Neural progenitor cell (in vitro differentiated cells): ENCODE results near the gene NOC3L. TPM values are rescaled to one million over a fixed set of nuclear protein-coding genes. Genes with fewer than 3 reads are reported as not detected.

ENCODE experiments used
- DNase-seq: peaks from one replicate; pipeline ENCODE4 v3.0.0-alpha.2; 2016; ENCODE audit warnings: low spot score
- H2AFZ ChIP-seq: fragments of 200-600 bp; sonication (generic); replicated peaks from 2 replicates; pipeline ENCODE4 v1.6.1; 2016; ENCODE audit warnings: antibody characterized with exemption
- H3F3A ChIP-seq: fragments of 200-600 bp; sonication (generic); 2 replicates; pipeline ENCODE4 v1.6.1; 2016; ENCODE audit warnings: antibody characterized with exemption, low read depth
- H3K27ac ChIP-seq: fragments of 200-600 bp; sonication (generic); 2 replicates; pipeline ENCODE4 v1.5.1; 2016; ENCODE audit warnings: mild to moderate bottlenecking
- H3K27me3 ChIP-seq: fragments of 200-600 bp; sonication (generic); 2 replicates; pipeline ENCODE4 v1.6.1; 2016; ENCODE audit warnings: mild to moderate bottlenecking, moderate library complexity
- H3K36me3 ChIP-seq: fragments of 200-600 bp; sonication (generic); 2 replicates; pipeline ENCODE4 v1.5.1; 2016
- H3K4me1 ChIP-seq: fragments of 200-600 bp; sonication (generic); 2 replicates; pipeline ENCODE4 v1.6.1; 2016; ENCODE audit warnings: mixed run types
- H3K4me2 ChIP-seq: fragments of 200-600 bp; sonication (generic); 2 replicates; pipeline ENCODE4 v1.6.1; 2016
- H3K4me3 ChIP-seq: fragments of 200-600 bp; sonication (generic); 2 replicates; pipeline ENCODE4 v1.5.1; 2016
- H3K79me2 ChIP-seq: fragments of 200-600 bp; sonication (generic); 2 replicates; pipeline ENCODE4 v1.6.1; 2016; ENCODE audit warnings: low read depth
- H3K9ac ChIP-seq: fragments of 200-600 bp; sonication (generic); 2 replicates; pipeline ENCODE4 v1.6.1; 2016
- H3K9me3 ChIP-seq: fragments of 200-600 bp; sonication (generic); 2 replicates; pipeline ENCODE4 v1.5.1; 2016; ENCODE audit warnings: low read depth
- H4K20me1 ChIP-seq: fragments of 200-600 bp; sonication (generic); 2 replicates; pipeline ENCODE4 v1.6.1; 2016; ENCODE audit warnings: low read depth
- H3K27ac Mint-ChIP-seq: 3 replicates; pipeline ENCODE4 v1.8.0; 2021; ENCODE audit warnings: mixed read lengths
- H3K27me3 Mint-ChIP-seq: 2 replicates; pipeline ENCODE4 v1.8.0; 2022; ENCODE audit warnings: low read depth, mild to moderate bottlenecking, inconsistent platforms, moderate library complexity, mixed read lengths; ENCODE audit not compliant: insufficient read depth
- H3K36me3 Mint-ChIP-seq: 3 replicates; pipeline ENCODE4 v1.8.0; 2021; ENCODE audit warnings: mixed read lengths
- H3K4me1 Mint-ChIP-seq: 3 replicates; pipeline ENCODE4 v1.8.0; 2021; ENCODE audit warnings: mixed read lengths
- H3K4me3 Mint-ChIP-seq: 3 replicates; pipeline ENCODE4 v1.8.0; 2021; ENCODE audit warnings: mild to moderate bottlenecking, moderate library complexity, mixed read lengths
- H3K9me3 Mint-ChIP-seq: 3 replicates; pipeline ENCODE4 v1.8.0; 2020; ENCODE audit warnings: mixed read lengths
- CTCF ChIP-seq: fragments of 200-600 bp; sonication (generic); IDR thresholded peaks from 2 replicates; pipeline ENCODE4 v1.5.1; 2017; ENCODE audit warnings: antibody characterized with exemption, mild to moderate bottlenecking
- EZH2 ChIP-seq: fragments of 200-600 bp; sonication (generic); IDR thresholded peaks from 2 replicates; pipeline ENCODE4 v1.6.1; 2017; ENCODE audit warnings: antibody characterized with exemption, mild to moderate bottlenecking, moderate library complexity
- EZH2phosphoT487 ChIP-seq: fragments of 200-600 bp; sonication (generic); IDR thresholded peaks from 2 replicates; pipeline ENCODE4 v1.6.1; 2017; ENCODE audit warnings: antibody characterized with exemption
- total RNA-seq: library from RNA; depleted of rRNA; stranded (reverse); fragments of >200 nt; gene quantifications from 2 replicates; pipeline ENCODE4 v1.2.3, GENCODE V29; 2015; ENCODE audit warnings: low replicate concordance

NOC3L gene
- total RNA-seq, 1 donor from 2014 or later = 49.2 TPM

- Histone ChIP-seq H3F3A (peaks cover 5% of the 10 kb centered on the region), H3K79me2 (no peaks in the 10 kb centered on the region), H3K9ac (no peak overlapping the region), H3K4me3 (no peak overlapping the region), H3K9me3 (no peaks in the 10 kb centered on the region), H3K4me2 (no peak overlapping the region), H4K20me1 (no peaks in the 10 kb centered on the region), H3K4me1 (peaks cover 9% of the 10 kb centered on the region), H3K27ac (no peak overlapping the region), H3K27me3 (no peaks in the 10 kb centered on the region), H2AFZ (no peak overlapping the region), H3K36me3 (no peaks in the 10 kb centered on the region)
- H3K4me3 Mint-ChIP-seq = no peak overlapping the region
- H3K36me3 Mint-ChIP-seq = no peaks in the 10 kb centered on the region
- no peaks in the 10 kb centered on the region for H3K27me3 Mint-ChIP-seq
- DNase-seq = no peak
- H3K27ac Mint-ChIP-seq = no peak overlapping the region
- TF ChIP-seq CTCF = no peak
- no peak for TF ChIP-seq EZH2phosphoT487
- TF ChIP-seq EZH2 = no peak
- peaks cover 12% of the 10 kb centered on the region for H3K4me1 Mint-ChIP-seq
- no peaks in the 10 kb centered on the region for H3K9me3 Mint-ChIP-seq
Measured at GRCh38 chr10:94286901-94287300, 75.8 kb downstream of the NOC3L start.

DNA sequence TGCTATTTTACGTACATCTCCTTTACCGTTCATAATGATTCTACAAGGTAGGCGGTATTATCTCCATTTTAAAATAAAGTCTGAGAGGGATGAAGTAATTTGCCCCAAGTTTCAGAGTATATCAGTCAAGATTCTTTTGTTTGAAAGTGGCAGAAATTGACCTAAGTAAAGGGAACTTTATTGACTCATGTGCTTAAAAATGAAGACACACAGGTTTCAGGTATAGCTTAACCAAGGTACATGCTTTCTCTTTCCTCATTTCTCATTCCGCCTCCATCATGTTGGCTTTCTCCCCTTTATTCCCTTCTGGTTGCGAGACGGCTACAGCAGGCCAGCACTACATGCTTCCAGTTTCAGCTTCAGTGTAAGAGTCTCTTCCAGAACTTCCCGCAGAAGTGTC lies 77.5 kb downstream of the NOC3L start:
- Histone ChIP-seq H3K79me2 (no peaks in the 10 kb centered on the region), H3F3A (peaks cover 5% of the 10 kb centered on the region), H3K27ac (no peak overlapping the region), H3K27me3 (no peaks in the 10 kb centered on the region), H3K36me3 (no peaks in the 10 kb centered on the region), H3K9me3 (no peaks in the 10 kb centered on the region), H3K4me2 (no peak overlapping the region), H4K20me1 (no peaks in the 10 kb centered on the region), H3K4me1 (peaks cover 11% of the 10 kb centered on the region), H2AFZ (no peak overlapping the region), H3K4me3 (no peak overlapping the region), H3K9ac (no peak overlapping the region)
- Mint-ChIP-seq H3K9me3 (no peaks in the 10 kb centered on the region), H3K4me3 (no peak overlapping the region), H3K27ac (no peak overlapping the region), H3K4me1 (peaks cover 12% of the 10 kb centered on the region), H3K36me3 (no peaks in the 10 kb centered on the region), H3K27me3 (no peaks in the 10 kb centered on the region)
- DNase-seq = no peak
- TF ChIP-seq EZH2 = no peak
- TF ChIP-seq EZH2phosphoT487 = no peak
- no peak for TF ChIP-seq CTCF

Other genes starting within 250 kb of the NOC3L start
- 6.6 and 6.9 TPM in 2 replicates for gene TBC1D12, start 39.6 kb upstream of the NOC3L start, total RNA-seq
- gene HELLS, start 182.8 kb upstream of the NOC3L start, total RNA-seq = 237 and 314 TPM in 2 replicates